ENCODE data around the gene ATAD2B. TPM values are rescaled to one million over a fixed set of nuclear protein-coding genes. Genes with fewer than 3 reads are reported as not detected.

ATAD2B gene
- total RNA-seq, 1 donor from 2014 or later = 16.3 TPM

DNA sequence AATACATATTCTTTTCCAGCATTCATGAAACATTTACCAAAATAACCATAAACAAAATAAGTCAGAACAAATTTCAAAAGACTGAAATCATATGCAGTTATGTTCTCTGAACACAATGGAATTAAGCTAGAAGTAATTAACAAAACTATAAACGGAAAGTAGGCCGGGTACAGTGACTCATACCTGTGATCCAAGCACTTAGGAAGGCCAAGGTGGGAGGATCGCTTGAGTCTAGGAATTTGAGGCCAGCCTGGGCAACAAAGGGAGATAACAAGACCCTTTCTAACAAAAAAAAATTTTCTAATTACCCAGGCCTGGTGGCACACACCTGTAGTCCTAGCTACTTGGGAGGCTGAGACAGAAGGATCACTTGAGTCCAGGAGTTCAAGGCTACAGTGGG, 14.9 kb downstream of the ATAD2B start:
- no peak for DNase-seq (ENCODE audit: low spot score)

DNA sequence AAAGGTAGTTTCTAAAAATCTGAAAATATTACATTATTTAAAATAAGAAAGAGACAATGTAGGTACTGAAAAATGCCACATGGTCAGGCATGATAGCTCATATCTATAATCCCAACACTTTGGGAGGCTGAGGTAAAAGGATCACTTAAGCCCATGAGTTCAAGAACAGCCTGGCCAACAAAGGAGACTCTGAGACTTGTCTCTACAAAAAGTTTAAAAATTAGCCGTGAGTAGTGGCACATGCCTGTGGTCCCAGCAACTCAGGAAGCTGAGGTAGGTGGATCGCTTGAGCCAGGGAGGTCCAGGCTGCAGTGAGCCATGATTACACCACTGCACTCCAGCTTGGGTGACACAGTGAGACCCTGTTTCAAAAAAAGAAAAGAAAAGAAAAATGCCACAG, 21.8 kb downstream of the ATAD2B start:
- no peak for DNase-seq (ENCODE audit: low spot score)

DNA sequence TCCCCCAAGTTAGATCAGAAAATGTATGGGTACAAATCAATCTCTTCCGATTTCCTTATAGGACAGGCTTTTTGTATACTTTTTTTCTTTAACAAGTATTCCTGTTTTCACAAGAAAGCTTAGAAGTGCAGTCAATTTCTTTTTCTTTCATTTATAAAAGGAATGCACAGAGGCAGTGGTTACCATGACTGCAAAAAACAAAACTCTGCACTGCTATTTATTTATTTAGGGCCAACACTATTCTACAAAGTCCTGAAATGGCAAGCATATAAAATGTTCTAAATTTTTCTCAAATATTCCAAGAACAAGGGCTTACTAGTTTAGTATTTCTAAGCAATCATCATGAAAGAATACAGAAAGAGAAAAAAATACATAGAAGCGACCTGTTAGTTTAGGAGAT, 22.2 kb downstream of the ATAD2B start:
- no peak for DNase-seq (ENCODE audit: low spot score)

DNA sequence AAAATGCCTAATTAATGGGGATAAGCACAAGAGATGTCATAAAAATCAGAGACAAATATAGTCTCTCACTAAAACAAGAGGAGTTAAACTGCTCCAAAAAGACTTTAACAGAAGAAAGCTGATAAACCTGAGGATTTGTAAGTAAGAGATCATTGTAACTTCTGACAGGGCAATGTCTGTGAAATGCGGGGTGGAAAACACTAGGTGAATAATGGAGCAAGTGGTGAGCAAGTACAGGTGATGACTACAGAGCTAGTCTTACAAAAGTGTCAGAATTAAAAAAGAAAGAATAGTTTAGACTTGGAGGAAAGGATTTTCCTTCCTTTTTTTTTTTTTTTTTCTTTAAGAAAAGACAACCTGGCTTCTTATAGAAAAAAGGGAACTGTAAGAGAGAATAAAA, 22.7 kb downstream of the ATAD2B start:
- DNase-seq (ENCODE audit: low spot score) = no peak

DNA sequence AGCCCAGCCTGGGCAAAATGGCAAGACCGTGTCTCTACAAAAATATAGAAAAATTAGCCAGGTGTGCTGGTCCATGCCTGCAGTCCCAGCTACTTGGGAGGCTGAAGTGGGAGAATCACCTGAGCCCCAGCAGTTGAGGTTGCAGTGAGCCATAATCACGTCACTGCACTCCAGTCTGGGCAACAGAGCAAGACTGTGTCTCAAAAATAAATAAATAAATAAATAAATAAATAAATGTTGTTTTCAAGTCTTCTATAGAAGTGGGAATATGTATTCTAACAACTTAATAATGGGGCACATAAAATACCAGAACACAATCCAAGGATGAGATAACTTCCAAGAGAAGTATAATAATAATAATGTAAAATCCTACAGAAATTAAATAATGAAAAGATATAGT, 23.9 kb downstream of the ATAD2B start:
- no peak for DNase-seq (ENCODE audit: low spot score)

DNA sequence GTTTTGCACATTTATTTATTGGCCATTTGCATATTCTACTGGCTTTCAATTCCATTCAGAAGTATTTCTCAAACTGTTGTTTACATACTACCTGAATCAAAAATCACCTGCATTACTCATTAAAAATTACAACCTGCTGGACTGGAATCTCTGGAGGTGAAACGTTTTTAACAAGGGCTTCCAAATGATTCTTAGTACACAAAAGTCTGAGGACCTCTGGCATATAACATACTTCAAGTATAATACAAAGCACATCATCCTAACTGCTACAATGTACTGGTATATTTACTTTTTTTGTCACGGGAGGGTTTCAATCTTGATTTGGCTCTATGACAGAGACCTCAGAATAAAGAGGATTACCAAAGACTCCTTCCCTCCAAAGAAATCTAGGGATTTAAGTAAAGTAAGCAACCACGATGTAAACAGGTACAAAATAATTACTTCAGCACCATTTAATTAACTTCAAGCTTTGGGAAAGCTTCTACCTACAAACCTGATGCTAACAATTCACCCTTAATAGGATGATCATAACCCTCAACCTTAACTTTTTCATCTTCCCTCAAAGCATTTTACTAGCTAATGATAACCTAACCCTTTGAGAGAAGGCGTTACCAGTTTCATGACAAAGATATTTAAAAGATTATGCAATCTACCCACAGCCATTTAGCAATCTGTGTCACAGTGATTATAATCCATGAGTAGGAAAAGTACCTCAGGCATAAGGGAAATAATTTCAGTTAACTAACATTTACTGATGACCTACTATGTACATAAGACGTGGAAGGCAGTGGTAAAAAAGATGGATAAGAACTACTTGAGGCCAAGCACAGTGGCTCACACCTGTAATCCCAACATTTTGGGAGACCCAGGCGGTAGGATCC, 24.7 kb downstream of the ATAD2B start:
- DNase-seq (ENCODE audit: low spot score) = no peak

DNA sequence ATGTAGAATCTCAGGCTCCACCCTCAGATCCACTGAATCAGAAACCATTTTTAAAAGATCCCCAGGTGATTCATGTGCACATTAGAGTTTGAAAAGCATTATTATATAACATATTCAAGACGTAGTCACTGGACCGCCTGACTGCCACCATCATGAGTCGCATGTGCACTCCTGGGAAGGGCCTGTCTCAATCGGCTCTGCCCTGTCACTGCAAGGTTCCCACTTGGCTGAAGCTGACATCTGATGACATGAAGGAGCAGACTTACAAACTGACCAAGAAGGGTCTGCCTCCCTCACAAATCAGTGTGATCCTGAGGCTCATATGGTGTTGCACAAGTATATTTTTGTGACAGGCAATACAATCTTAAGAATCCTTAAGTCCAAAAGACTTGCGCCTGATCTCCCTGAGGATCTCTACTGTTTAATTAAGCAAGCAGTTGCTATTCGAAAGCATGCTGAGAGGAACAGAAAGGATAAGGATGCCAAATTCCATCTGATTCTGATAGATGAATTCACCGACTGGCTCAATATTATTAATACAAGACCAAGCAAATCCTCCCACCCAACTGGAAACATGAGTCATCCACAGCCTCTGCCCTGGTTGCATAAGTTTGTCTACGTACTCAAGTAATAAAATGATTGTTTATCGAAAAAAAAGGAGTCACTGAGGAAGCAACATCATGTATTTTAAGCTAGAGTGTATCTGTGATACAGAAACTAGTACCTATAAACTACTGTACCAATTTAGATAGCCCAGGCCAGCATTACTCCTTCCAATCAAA, 26.2 kb downstream of the ATAD2B start:
- no peak for DNase-seq (ENCODE audit: low spot score)

DNA sequence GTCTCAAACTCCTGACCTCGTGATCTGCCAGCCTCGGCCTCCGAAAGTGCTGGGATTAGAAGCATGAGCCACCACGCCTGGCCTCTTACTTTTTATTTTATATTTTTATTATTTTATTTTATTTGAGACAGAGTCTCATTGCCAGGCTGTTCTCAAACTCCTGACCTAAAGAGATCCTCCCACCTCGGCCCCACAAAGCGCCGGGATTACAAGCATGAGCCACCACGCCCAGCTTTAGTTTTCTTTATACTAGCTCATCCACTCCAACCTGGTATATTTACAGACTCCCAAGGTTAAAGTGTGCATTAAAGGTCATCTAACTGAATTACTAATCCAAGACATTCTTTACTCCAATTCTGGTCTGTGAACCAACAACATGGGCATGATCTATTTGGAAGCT, 26.8 kb downstream of the ATAD2B start:
- no peak for DNase-seq (ENCODE audit: low spot score)

DNA sequence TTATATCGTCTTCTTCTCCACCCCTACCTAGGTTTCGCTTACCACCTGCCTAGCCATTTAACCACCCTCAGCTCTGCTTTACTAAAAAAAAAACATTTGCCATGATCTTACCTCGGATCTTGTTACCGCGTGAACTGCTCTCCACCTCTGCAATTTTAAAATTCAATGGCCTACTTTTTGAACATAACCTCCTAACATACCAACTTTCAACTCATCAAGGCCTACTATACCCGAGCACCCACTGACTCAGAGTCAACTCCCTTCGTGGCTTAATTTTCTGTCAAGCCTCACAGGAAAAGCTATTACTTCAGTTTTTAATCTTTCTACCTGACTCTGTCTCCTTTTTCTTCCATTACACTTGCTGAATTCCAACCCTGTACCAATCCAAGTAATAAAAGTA, 55.7 kb downstream of the ATAD2B start:
- no peak for DNase-seq (ENCODE audit: low spot score)

DNA sequence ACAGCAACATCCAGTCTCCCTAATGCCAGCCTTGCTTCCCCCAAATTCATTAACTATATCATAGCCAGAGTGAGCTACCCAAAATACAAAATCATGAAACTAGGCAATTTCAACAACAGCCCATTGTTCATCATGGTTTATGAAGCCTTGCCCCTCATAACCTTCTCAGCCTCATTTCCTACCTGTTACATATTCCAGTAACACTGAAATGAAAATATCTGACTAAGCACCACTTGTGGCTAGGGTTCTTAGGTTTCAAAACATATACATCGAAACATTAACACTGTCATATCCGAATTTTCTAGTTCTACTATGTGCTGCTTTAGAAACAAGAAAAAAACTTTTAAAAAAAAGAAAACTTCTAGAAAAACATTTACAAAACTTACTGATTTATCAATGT, 59.5 kb downstream of the ATAD2B start:
- DNase-seq (ENCODE audit: low spot score) = no peak

DNA sequence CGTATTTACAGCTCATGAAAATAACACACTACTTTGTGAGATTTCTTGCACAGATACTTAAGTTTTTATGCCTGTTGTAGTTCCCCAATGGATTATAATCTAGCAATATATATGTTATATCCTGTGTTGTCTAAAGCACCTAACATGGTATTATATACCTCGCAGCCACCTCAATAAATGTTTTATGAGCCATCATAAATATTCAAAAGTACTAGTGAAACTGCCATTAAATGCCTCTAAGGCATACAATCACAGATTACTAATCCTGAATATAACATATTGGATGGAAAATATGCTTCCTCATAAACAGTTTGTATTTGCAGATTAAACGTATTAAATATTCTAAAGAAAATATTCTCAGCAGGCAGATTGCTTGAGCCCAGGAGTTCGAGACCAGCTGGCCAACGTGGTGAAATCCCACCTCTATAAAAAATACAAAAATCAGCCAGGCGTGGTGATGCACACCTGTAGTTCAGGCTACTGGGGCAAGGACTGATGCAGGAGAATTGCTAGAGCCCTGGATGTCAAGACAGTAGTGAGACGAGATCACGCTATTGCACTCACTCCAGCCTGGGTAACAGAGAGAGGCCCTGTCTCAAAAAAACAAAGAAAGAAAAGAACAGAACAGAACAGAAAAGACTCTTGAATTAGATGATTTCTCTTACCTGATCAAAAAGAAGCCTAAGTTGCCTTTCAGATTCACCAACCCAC, 64.1 kb downstream of the ATAD2B start:
- no peak for DNase-seq (ENCODE audit: low spot score)

DNA sequence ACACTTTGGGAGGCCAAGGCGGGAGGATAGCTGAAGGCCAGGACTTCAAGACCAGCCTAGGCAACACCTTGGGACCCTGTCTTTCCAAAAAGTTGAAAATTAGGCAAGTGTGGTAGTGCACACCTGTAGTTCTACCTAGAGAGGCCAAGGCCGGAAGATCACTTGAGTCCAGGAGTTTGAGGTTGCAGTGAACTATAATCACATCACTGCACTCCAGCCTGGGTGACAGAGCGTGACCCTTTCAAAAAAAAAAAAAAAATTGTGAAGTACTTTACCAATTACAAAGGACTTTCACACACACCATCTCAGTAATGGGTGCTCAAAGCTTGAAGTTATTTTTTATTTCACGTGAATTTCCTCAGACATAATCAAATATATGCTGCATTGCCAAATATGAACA, 65.0 kb downstream of the ATAD2B start:
- DNase-seq (ENCODE audit: low spot score) = no peak

DNA sequence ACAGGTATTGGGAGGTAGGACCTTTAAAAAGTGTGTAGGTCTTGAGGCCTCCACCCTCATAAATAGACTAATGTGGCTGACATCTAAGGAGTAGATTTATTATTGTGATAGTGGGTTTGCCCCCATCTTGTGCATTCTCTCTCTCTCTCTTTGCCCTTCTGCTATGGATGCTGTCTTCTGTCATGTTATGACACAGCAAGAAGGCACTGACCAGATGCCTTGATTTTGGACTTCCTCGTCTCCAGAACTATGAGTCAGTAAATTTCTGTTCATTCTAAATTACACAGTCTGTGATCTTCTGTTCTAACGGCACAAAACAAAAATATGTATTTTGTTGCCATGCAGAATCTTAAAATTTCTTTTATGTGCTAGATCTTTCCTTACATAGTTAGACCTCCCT, 66.9 kb downstream of the ATAD2B start:
- no peak for DNase-seq (ENCODE audit: low spot score)

DNA sequence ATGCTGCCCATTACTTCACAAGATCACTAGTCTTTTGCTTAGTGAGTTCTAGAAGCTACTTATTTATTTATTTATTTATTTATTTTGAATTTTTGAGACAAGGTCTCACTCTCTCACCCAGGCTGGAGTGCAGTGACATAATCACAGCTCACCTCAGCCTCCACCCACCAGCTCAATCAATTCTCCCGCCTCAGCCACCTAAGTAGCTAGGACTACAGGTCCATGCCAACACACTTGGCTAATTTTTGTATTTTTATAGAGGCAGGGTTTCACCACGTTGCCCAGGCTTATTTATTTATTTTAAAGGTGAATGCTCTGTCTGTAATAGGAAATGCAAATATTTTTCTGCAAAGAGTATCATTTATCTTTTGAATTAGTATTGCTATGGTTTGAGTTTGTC, 67.7 kb downstream of the ATAD2B start:
- DNase-seq (ENCODE audit: low spot score) = no peak

DNA sequence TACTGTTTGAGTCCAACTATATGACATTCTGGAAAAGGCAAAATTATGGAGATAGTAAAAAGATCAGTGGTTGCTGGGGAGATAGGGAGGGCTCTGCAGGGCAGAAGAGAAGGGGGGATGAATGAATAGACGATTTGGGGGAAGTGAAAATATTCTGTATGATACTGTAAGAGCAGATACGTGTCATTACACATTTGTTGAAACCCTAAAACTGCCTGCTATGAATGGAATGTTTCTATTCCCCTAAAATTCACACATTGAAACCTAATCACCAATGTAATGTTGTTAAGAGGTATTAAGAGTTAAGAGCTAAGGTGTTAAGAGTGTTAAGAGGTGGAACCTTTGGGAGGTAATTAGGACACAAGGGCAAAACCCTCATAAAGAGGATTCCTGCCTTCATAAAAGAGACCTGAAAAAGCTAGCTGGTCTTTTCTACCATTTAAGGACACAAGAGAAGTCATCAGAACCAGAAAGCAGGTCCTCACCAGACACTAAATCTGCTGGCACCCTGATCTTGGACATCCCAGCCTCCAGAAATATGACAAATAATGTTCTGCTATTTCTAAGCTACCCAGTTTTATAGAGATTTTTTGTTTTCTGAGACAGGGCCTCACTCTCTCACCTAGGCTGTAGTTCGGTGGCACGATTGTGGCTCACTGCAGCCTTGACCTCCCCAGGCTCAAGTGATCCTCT, 76.2 kb downstream of the ATAD2B start:
- DNase-seq (ENCODE audit: low spot score) = no peak

DNA sequence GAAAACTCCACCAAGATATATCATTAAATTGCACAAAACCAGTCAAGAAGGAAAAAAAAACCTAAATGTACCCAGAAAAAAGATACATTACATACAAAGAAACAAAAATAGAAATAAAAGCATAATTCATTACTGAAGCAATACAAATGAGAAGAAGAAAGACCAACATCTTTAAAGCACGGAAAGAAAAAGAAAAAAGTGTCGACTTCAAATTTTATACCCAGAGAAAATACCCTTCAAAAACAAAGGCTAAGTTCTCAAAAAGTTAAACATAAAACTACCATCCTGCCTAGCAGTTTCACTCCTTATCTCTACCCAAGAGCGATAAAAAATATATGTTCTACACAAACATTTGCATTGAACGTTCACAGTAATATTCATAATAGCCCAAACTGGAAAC, 82.0 kb downstream of the ATAD2B start:
- no peak for DNase-seq (ENCODE audit: low spot score)

DNA sequence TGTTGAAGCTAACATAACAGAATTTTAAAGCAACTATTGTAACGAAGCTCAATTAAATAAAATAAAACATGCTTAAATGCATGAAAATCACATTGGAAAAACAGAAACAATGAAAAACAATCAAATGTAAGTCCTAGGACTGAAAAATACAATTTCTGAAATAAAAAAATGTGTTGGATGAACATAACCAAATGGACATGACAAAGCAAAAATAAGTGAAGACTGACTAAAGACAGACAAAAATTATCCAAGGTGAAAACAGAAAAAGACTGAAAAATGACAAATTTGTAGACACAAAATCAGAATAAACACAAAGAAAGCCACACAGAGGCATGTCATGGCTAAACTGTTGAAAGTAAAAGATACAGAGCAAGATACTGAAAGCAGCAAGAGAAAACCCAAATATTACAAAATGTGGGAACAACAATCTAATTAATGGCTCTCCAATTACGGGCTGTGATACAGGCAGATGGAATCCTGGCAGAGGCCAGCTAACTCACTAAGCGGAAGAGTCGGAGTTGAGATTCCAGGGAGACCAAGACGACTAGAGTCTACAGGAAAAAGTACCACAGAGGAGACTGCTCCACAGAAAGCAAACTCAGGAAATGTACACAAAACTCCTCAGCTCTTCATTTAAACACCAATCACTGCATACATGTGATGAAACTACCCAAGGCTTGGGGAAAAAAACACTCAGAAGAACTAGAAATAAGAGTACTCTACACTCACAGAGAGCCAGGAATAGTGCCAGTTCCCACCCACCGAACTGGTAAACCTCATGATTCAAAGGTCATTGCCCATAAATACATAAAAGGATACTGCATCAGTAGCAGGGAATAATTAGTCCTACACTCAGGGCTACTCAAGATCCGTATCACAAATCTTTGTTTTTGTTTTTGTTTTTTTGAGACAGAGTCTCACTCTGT, 83.6 kb downstream of the ATAD2B start:
- DNase-seq (ENCODE audit: low spot score) = no peak

DNA sequence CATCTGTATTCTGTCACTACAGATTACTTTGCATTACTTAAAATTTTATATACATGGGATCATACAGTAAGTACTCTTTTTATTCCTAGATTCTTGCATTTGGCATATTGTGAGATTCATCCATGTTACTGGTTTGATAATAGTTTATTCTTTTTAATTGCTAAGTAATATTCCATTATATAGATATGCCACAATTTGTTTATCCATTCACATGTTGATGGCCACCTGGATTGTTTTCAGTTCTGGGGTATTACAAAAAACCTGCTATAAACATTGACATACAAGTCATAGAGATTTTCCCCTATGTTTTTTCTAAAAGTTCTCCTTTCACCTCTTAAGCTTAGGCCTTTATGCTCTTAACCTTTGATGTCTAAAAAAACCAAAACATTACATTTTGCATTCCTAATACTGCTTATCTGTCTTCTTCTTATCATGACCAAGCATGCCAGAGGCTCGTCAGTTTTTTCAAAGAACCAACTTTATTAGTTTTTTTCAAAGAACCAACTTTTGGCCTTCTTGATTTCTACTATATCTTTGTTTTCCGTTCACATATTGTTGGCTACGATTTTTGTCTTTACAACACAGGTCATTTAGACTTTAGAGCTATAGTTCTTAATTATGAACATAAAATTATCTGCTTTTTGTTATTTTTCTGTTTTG, 86.9 kb downstream of the ATAD2B start:
- no peak for DNase-seq (ENCODE audit: low spot score)

DNA sequence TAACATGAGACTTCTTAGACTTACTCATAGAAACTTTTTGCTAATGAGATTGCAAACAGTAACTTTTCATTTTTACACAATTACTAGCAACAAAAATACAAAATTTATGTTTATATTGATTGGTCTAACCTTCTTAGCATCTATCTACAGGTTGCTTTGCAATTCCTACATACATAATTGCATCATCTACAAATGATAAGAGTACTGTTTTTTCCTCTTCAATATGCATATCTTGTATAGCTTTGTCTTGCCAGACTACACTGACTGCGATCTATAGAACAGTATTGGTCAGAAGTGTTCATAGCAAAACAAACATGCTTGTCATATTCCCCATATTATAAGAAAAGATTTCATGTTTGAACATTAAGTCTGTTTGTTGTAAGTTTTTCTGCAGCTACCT, 87.9 kb downstream of the ATAD2B start:
- no peak for DNase-seq (ENCODE audit: low spot score)

DNA sequence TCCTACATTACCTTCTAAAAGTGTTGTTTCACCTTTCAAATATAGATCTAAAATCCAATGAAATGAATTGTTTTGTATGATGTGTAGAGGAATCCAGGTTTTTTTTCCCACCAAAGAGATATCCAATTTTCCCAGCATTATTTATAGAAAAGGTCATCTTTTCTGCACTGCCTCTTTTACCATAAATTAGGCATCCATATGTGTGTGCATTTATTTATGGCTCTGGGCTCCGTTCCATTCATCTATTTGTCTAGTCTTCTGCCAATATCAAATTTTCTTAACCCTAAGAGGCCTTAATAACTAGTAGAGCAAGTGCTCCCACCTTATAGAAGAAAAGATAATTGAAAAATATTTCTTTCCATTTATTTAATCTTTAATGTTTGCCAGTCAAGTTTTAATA, 88.3 kb downstream of the ATAD2B start:
- no peak for DNase-seq (ENCODE audit: low spot score)
